GM18519 (cell line): ENCODE results near the gene RIPK4.
"Not testable (repeated sequence)": the region's sequence is repeated elsewhere in the genome, so short reads cannot be mapped to it uniquely, and the experiment has no call there.

Experiments used
- ATAC-seq: cut with Tn5 transposase; IDR thresholded peaks from one replicate; pipeline ENCODE4 v1.9.1; 2021; ENCODE audit warnings: mild to moderate bottlenecking, moderate library complexity; ENCODE audit not compliant: unreplicated experiment, low FRiP score

The RIPK4 gene

GRCh38 chr21:41720250-41720649, 46.6 kb downstream of the RIPK4 start:
- ATAC-seq, result no peak

GRCh38 chr21:41719691-41720090, 47.2 kb downstream of the RIPK4 start:
- no peak for ATAC-seq

DNA sequence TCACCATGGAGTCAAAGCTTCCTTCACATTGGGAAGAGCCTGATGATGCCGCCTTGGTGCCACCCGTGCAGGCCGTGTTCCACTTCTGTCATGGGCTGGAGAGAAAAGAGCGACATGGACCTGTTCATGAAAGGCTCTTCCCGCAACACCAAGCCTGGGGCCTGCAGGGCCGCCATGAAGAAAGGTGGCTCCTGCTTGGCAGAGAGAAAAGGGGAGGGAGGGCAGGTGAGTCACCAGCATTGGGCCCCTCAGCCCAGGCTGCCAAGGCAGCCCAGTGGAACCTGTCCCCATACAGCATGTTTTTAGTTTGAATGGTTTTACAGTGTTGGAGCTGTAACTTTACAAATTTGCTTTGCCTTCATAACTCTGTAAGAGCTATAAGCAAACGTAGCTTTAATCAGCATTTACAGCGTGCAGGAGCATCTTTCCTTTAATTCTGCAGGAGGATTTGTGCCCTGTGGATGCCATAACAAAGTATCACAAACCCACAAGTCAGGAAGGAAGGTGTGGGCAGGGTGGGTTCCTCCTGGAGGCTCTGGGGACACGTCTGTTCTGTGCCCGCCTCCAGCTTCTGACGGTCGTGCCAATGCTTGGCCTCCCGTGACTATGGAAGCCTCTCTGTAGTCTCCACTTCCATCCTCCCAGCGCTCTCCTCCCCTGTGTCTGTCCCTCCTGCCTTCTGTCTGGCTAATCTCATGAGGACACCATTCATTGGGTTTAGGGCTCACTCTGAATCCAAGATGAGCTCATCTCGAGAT, 49.1 kb downstream of the RIPK4 start:
- ATAC-seq, result no peak

DNA sequence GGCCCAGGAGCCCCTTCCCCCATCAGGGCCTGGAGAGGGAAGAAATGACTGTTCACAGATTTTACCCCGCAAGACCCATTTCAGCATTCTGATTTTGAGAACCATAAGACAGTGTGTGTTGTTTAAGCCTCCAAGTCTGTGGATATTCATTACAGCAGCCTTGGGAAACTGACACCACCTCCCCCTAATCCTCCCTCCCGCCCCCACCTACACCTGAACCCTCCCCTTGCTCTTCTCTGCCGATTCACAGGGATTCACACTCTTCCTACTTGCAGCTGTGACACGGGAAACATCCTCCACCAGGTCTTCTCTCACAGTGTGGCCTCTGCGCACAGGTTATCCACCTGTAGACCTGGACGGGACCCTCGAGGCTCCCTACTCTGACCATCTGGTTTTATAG, 50.1 kb downstream of the RIPK4 start:
- no peak for ATAC-seq

DNA sequence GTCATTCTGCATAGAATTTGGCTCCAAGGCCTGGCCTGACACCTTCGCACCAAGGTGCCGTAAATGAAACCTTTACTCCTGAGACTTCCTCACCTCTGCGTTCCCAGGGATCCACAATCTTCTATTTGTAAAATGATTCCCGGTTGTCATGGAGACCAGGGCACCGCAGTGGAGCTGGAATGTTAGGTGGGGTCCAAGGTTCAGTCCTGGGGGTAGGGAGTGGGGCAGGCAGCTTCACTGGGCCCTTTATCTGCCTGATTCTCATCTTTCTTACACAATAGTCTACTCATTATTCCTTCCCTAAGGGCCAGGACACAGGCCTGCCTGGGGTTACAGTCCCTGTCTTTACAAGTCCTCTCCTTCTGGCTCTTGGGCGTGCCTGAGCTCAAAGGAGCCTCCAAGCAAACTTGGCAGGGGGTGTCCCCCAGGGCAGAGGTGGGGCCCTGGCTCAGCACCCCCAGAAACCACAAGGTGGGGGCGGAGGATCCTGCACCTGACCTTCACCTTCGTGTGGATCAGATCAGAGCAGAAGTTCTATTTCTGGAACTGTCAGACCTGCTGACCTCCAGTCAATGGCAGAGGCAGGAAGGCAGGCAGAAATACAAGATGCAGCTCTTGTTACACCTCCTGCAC, 51.1 kb downstream of the RIPK4 start:
- no peak for ATAC-seq

DNA sequence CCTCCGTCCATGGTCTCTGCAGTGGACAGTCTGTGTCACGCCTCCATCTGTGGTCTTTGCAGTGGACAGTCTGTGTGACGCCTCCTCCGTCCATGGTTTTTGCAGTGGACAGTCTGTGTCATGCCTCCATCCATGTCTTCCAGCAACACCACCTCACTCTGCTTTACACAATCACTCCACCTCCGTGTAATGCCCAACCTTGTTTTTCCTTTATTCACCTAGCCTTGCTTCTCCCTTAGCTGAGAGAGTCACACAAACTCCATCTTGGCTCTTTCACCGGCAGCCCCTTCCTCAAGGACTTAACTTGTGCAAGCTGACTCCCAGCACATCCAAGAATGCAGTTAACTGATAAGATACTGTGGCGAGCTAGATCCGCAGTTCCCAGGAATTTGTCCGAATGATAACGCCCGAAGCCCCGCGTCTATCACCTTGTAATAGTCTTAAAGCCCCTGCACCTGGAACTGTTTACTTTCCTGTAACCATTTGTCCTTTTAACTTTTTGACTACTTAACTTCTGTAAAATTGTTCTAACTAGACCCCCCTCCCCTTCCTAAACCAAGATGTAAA, 52.5 kb downstream of the RIPK4 start:
- not testable (repeated sequence) for ATAC-seq

DNA sequence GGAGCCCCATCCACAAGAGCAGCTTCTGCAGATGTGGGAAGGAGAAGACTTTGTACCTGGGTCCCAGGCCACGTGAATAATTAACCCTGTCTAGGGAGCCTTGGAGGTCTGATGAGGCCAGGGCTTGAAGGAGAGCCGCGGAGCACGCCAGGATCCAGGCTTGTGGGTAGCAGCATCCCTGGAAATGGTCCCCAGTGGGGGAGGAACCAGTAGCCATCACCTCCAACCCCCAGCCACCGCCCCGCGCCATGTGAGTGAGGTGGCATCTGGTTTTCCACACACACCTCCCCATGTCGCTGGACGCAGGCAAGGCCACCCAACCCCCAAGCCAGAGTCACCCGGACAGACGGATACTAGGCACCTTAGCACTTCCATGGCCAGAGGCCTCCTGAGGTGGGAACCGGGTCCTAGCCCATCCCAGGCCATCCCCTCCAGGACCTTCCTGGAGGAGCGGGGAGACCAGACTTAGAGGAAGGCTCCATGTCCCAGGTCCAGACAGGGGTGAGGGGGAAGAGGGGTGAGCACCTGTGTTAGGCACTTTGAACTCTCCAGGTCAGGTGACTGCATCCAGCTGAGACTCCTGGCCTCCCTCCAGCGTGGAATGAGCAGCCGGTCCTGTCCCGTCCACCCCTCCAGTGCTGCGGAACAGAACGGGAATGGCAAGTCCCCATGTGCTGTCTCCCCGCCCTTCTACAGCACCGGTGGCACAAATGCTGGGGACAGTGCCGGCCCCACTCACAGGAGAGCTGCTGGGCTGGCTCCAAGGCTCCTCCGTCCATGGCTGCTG, 53.2 kb downstream of the RIPK4 start:
- no peak for ATAC-seq

DNA sequence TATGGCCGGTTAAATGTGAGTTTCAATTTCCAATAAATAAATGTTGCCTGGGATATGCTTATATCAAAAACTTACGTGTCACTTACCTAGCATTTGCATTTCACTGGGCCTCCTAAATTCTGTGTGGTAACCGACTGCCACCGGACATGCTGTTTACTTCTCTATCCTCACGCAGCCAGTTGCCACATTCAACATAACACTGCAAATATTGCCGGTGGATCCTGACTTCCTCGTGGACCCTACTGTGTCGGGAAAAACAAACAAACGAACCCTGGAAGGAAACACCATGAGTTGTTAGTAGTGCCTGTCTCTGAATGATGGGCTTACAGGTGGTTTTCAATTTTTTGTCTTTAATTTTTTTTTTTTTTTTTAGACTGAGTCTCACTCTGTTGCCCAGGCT, 54.1 kb downstream of the RIPK4 start:
- ATAC-seq, result no peak

DNA sequence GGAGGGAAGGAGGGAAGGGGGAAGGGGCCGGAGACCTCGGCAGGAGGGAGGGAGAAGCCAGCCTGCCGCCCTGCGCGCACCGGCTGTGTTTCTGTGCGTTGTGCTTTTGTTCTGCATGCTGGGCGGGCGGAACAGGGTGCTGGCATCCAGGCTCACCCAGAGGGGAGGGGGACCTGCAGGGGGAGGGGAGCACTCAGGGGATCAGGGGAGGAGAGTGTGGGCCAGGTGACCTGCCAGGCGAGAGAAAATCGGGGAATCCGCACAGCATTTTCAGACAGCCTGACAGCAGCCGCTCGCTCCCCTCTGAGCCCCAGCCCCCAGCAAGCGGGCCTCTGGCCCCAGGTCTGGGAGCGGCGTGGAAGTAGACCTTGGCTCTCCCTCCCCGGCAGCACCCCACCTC, 54.7 kb downstream of the RIPK4 start:
- ATAC-seq, result no peak

DNA sequence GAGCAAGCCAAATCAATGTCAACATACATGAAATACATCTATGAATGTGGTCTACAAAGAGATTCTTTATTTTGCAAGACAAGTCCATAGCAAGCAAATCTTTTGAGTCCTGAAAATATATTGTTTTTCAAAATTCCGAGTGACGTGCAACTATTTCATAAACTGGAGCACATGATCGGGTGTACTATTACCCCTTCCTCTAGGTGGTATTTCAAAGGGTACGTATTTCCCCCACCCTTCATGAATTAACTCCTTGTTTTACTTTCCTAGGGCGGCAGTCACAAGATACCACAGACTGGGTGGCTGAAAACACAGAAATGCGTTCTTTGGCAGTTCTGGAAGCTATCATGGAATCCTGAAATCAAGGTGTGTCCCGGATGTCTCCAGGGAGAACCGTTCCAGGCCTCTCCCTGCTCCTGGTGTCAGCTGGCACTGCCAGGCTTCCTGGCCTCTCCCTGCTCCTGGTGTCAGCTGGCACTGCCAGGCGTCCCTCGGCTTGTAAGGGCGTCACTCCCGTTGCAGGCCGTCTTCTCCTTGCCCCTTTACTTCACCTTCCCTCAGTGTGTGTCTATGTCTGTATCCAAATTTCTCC, 55.3 kb downstream of the RIPK4 start:
- ATAC-seq, result no peak

DNA sequence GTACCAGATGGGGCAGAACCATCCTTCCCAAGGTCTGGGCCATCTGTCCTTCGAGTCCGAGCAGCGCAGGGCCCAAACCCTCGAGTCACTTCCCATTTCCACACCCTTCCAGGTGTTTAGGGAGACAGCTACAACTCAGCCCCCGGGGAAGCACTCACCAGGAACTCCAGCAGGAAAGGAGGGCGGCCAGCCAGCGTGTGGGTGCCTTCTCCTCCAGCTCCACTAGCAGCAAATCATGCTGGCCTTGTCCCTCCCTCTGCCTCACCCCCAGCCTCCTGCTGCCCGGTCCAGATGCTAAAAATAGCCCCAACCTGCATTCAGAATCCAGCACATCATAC, 56.1 kb downstream of the RIPK4 start:
- ATAC-seq, result no peak

GRCh38 chr21:41709965-41710822, 56.7 kb downstream of the RIPK4 start:
- no peak for ATAC-seq

- no peak for ATAC-seq
Observed at GRCh38 chr21:41709166-41709565, 57.7 kb downstream of the RIPK4 start.

- ATAC-seq, result no peak
Observed at GRCh38 chr21:41707960-41708330, 58.9 kb downstream of the RIPK4 start.

- no peak for ATAC-seq
Observed at GRCh38 chr21:41707231-41707959, 59.5 kb downstream of the RIPK4 start.

DNA sequence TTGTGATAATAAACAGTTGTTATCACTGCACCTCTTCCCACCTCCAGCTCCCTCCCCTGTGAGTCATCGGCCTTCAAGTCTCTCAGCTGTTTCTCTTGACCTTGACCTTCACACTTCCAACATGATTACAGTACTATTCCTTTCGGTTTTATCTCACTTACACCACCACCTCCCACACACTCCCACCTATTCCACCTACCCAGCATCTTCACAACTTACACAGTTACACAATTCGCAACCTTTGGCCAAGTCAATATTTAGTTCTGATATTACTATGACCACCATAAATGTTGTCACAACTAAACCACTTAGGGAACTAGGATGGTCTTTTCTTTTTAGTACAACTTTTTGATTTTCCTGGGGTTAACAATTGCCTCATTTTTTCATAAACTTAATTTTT, 60.2 kb downstream of the RIPK4 start:
- ATAC-seq, result no peak

GRCh38 chr21:41706263-41706639, 60.6 kb downstream of the RIPK4 start:
- ATAC-seq, result no peak

- ATAC-seq, result no peak
Observed at GRCh38 chr21:41705546-41706262, 61.1 kb downstream of the RIPK4 start.
